Sigmoid colon (tissue), 4 donors: ENCODE measurements around the gene XIST.

ENCODE experiments used
- CTCF ChIP-seq, 4 experiments: fragments of 450-650 bp in 3 of 4; fragments of 200-600 bp in 1 of 4; IDR thresholded peaks; one replicate each; pipeline ENCODE4 v1.5.1; 2016 to 2019; ENCODE audit warnings: antibody characterized with exemption in 4 of 4, mild to moderate bottlenecking in 3 of 4, moderate library complexity in 2 of 4
- POLR2A ChIP-seq, 2 donors: fragments of 450-650 bp; IDR thresholded peaks; one replicate each; pipeline ENCODE4 v1.6.1; 2016; ENCODE audit warnings: antibody characterized with exemption in 2 of 2, mild to moderate bottlenecking in 2 of 2, moderate library complexity in 2 of 2
- POLR2AphosphoS5 ChIP-seq, 4 donors: sonication (generic); formaldehyde crosslinking; IDR thresholded peaks; one replicate each; pipeline ENCODE4 v1.6.1; 2017; ENCODE audit warnings: antibody characterized with exemption in 4 of 4

GRCh38 chrX:73832319-73832718 is 20.2 kb downstream of the XIST start:
- TF ChIP-seq CTCF (IDR thresholded peaks at IDR 0.05) (no peak), POLR2AphosphoS5 (IDR thresholded peaks at IDR 0.05) (no peak), POLR2A (IDR thresholded peaks at IDR 0.05) (no peak)
